ENCODE data around the gene FXYD2.

DNA sequence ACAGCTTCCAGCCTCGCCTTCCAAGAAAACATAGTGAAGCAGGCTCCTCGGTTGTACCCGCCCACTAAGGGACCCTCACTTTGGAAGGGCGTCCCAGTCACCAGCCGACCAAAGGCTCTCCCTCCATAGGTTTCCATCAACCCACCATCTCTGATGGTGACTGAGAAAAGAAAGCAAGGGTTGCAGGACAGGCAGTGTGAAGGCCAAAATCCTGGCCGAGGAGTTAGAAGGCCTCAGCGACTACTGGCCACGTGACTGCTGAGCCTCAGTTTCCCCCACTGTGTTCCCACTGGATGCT is 49.2 kb upstream of the FXYD2 start:
- TF ChIP-seq, protein P1, sequence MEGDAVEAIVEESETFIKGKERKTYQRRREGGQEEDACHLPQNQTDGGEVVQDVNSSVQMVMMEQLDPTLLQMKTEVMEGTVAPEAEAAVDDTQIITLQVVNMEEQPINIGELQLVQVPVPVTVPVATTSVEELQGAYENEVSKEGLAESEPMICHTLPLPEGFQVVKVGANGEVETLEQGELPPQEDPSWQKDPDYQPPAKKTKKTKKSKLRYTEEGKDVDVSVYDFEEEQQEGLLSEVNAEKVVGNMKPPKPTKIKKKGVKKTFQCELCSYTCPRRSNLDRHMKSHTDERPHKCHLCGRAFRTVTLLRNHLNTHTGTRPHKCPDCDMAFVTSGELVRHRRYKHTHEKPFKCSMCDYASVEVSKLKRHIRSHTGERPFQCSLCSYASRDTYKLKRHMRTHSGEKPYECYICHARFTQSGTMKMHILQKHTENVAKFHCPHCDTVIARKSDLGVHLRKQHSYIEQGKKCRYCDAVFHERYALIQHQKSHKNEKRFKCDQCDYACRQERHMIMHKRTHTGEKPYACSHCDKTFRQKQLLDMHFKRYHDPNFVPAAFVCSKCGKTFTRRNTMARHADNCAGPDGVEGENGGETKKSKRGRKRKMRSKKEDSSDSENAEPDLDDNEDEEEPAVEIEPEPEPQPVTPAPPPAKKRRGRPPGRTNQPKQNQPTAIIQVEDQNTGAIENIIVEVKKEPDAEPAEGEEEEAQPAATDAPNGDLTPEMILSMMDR (IDR thresholded peaks at IDR 0.05; ENCODE audit: control extremely low read depth in 1 of 3, insufficient read depth in 1 of 3, low read depth in 1 of 3, low read length in 3 of 3): no peak
- no peak for TF ChIP-seq EP300 (IDR thresholded peaks at IDR 0.05; ENCODE audit: borderline replicate concordance in 1 of 2, low read depth in 2 of 2, low read length in 2 of 2)
- no peak for TF ChIP-seq POLR2AphosphoS5 (IDR thresholded peaks at IDR 0.05; ENCODE audit: low read depth, low read length)
- no peak for TF ChIP-seq BACH1 (IDR thresholded peaks at IDR 0.05; ENCODE audit: low read length)
- TF ChIP-seq EZH2 (IDR thresholded peaks at IDR 0.05; ENCODE audit: low read depth, low read length, severe bottlenecking): no peak
